Stimulated activated CD4-positive, alpha-beta T cell treated with anti-CD3 and anti-CD28 coated beads, Interleukin-12 subunit alpha, Interleukin-12 subunit beta, amount 100 ng/mL, for 4 hours (primary cell): ENCODE data around the gene FAM210B.
"Not testable (repeated sequence)": the region's sequence is repeated elsewhere in the genome, so short reads cannot be mapped to it uniquely, and the experiment has no call there.

ENCODE experiments used
- DNase-seq: peaks from one replicate; pipeline ENCODE4 v3.0.0-alpha.2; 2020

Gene FAM210B

DNA sequence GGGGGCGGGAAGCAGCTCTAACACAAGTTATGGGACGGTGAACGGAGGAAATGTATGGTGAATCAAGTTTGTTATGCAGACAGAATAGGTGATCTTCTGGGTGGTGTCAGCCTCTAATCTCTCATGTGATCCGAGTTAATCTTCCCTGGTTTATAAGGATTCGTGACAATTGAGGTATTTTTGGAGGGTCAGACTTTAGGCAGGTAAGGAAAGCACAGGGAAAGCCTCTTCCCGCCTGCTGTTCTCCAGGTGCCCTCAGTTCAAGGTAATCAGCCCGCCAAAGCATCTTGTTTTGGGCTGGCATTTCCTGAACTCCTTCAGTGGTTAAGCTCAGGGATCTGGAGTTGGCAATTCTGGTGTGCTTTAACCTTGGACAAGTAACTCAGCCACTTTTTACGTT lies 34.9 kb downstream of the FAM210B start:
- DNase-seq = no peak

GRCh38 chr20:56395166-56395565 lies 36.4 kb downstream of the FAM210B start:
- DNase-seq = no peak

GRCh38 chr20:56400001-56400640 lies 41.3 kb downstream of the FAM210B start:
- DNase-seq = peak; percentile 47

DNA sequence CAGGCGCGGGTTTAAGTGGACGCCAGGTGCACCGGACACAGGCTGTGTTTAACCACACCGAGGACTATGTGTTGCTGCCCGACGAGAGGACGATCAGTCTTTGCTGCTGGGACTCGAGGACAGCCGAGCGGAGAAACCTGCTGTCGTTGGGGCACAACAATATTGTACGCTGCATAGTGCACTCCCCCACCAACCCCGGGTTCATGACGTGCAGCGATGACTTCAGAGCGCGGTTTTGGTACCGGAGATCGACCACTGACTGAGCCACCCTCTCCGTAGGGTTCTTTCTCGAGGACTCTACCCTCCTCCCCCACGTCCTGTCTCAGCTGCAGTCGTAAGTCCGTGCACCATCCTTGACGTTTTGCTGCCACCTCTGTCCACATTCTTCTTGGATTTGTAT lies 44.7 kb downstream of the FAM210B start:
- DNase-seq = no peak

DNA sequence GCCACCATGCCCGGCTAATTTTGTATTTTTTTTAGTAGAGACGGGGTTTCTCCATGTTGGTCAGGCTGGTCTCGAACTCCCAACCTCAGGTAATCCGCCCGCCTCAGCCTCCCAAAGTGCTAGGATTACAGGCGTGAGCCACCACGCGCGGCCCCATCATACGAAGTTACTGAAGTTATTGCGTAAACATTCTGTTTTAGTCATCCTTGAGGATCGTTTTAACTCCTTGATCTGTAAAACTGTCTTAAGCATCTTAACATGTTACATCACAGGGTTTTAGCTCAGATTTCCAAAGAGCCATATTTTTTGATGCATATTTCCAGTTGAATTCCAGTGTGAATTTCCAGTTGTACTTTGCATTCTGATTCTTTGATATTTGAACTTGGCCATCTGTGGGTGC lies 46.6 kb downstream of the FAM210B start:
- not testable (repeated sequence) for DNase-seq

GRCh38 chr20:56406910-56407309 lies 48.1 kb downstream of the FAM210B start:
- no peak for DNase-seq

GRCh38 chr20:56409521-56409920 lies 50.7 kb downstream of the FAM210B start:
- no peak for DNase-seq

GRCh38 chr20:56409956-56410355 lies 51.2 kb downstream of the FAM210B start:
- no peak for DNase-seq

DNA sequence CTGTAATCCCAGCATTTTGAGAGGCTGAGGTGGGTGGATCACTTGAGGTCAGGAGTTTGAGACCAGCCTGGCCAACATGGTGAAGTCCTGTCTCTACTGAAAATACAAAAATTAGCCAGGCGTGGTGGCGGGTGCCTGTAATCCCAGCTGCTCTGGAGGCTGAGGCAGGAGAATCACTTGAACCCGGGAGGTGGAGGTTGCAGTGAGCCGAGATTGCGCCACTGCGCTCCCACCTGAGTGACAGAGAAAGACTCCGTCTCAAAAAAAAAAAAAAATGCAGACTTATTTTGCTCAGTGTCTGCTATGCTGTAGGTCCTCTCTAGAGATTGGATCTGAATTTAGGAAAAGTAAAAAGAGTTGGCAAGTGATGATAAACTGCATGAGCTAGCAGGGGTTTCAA lies 52.5 kb downstream of the FAM210B start:
- DNase-seq = not testable (repeated sequence)

- DNase-seq = no peak
Measured at GRCh38 chr20:56411759-56412472, 53.1 kb downstream of the FAM210B start, which contains the start of gene CASS4. Gene CASS4 (plus strand): TSS chr20:56412260. CDS start chr20:56412459, 199 bp downstream.

DNA sequence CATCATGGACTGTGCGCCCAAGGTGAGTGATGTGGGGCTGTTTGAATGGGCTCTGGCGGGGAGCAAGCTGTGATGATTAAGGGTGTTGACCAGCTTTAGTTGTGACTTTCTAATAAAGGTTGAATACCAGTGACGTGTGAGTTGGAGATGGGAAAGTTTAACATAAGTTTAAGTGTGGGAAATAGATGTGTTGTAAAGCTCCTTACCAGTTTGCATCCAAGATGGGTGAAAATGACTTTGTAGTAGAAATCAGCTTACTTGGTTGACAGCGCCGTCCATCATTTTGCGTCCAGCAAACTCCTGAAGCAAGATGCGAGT lies 53.7 kb downstream of the FAM210B start:
- no peak for DNase-seq

DNA sequence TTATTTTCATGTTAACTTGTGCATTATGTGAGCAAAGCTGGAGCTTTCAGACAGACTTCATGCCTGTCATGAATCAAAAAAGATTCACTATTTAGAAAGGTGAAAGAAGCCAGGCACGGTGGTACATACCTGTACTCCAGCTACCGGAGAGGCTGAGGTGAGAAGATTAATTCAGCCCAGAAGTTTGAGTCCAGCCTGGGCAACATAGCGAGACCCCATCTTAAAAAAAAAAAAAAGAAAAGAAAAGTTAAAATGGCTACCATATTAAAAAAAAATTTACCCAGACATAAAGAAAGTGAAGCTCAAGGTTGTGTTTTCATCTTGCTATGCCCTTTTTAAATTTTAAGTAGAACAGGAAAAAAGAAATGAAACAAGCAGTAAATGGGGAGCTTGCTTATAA lies 54.2 kb downstream of the FAM210B start:
- DNase-seq = no peak

GRCh38 chr20:56414842-56415765 lies 56.3 kb downstream of the FAM210B start:
- peak; percentile 46 for DNase-seq

GRCh38 chr20:56417402-56417801 lies 58.6 kb downstream of the FAM210B start:
- no peak for DNase-seq

- DNase-seq = no peak
Measured at GRCh38 chr20:56417911-56418310, 59.1 kb downstream of the FAM210B start.
